ENCODE data around the gene SLC7A10.

The SLC7A10 gene

DNA sequence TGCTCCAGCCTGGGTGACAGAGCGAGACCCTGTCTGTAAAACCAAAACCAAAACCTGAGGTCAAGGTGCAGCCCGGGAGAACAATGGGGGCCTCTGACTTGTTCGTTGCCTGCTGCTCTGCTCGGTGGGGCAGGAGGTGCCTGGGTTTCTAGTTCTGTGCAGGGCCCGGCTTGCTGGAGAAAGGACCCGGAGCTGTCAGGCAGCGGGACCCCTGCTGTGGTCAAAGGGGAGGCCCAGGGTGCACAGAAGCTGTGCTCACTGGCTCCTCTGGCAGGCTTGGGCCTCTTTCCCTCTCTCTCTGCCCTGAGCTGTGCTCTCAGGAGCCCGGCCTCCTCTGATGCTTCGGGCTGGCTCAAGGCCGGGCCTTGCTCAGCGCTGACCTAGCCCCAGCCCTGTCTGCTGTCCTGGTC, 28.1 kb downstream of the SLC7A10 start:
- no peak overlapping the region for H3K4me3 ChIP-seq (ENCODE audit: low read depth, low read length)
- TF ChIP-seq, protein P1, sequence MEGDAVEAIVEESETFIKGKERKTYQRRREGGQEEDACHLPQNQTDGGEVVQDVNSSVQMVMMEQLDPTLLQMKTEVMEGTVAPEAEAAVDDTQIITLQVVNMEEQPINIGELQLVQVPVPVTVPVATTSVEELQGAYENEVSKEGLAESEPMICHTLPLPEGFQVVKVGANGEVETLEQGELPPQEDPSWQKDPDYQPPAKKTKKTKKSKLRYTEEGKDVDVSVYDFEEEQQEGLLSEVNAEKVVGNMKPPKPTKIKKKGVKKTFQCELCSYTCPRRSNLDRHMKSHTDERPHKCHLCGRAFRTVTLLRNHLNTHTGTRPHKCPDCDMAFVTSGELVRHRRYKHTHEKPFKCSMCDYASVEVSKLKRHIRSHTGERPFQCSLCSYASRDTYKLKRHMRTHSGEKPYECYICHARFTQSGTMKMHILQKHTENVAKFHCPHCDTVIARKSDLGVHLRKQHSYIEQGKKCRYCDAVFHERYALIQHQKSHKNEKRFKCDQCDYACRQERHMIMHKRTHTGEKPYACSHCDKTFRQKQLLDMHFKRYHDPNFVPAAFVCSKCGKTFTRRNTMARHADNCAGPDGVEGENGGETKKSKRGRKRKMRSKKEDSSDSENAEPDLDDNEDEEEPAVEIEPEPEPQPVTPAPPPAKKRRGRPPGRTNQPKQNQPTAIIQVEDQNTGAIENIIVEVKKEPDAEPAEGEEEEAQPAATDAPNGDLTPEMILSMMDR (IDR thresholded peaks at IDR 0.05; ENCODE audit: low read depth, low read length, missing control alignments): no peak
- no peak for DNase-seq (ENCODE audit: low read depth)

DNA sequence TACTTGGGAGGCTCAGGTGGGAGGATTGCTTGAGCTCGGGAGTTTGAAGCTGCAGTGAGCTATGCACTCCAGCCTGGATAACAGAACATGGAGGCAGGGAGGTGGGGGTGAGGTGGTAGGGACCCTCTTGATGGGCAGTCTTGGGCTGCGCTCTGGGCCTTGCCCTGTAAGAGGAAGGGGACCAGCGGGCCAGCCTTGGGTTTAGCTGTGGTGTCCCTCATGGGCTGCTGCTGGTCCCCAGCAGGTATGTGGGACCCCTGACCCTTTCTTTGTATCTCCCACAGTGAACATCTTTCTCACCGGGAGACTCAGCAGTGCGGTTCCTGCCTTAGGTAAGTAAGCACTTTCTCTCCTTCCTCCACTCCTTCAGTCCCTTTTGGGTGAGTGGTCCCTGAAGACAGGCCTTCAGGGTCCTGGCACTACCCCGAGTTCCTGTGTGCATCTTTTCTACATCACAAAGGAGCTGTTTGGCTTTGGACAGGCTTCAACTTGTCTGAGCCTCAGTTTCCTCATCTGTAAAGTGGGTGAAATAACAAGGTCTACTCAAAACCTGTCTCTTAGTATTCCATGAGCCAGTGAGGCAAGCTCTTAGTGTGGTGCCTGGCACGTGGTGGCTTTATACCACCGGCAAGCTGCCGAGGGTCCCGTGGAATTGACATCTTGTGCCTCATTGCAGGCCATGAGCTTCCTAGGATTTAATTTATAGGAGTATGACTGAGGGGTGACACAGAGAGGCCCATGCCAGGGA, 29.0 kb downstream of the SLC7A10 start:
- TF ChIP-seq, protein P1 (IDR thresholded peaks at IDR 0.05; ENCODE audit: low read depth, low read length, missing control alignments): no peak
- DNase-seq (ENCODE audit: low read depth): no peak
- H3K4me3 ChIP-seq (ENCODE audit: low read depth, low read length): no peak overlapping the region

DNA sequence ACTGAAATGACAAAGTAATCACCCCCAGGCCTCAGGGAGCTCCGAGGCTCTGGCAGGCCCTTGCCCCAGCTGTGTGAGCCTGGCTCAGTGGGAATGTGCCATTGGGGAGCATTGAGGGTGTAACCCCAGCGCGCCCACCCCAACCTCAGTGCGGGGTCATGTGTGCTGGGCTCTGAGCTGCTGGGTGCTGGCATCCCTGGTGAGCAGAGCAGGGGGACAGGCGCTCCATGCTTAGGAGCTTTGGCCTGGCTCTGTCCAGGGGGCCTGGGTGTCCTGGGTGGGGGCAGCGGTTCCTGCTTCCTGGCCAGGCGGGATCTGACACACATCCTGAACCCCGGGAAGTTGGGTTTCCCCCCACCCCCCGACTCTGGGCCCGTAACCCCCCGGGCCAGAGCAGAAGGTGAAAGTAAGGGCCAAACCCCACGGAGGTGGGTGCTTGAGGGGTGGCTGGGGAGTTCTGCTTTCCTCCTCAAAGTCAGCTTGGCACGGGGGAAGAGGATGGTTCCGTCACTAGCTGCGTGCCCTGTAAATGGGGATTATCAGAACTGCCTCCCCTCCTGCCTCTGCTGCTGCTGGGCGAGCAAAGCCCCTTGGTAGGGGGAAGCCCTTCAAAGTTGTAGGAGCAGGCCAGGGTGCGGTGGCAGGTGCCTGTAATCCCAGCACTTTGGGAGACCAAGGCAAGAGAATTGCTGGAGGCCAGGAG, 29.9 kb downstream of the SLC7A10 start:
- H3K4me3 ChIP-seq (ENCODE audit: low read depth, low read length): no peak overlapping the region
- DNase-seq (ENCODE audit: low read depth): no peak
- TF ChIP-seq, protein P1 (IDR thresholded peaks at IDR 0.05; ENCODE audit: low read depth, low read length, missing control alignments): no peak

DNA sequence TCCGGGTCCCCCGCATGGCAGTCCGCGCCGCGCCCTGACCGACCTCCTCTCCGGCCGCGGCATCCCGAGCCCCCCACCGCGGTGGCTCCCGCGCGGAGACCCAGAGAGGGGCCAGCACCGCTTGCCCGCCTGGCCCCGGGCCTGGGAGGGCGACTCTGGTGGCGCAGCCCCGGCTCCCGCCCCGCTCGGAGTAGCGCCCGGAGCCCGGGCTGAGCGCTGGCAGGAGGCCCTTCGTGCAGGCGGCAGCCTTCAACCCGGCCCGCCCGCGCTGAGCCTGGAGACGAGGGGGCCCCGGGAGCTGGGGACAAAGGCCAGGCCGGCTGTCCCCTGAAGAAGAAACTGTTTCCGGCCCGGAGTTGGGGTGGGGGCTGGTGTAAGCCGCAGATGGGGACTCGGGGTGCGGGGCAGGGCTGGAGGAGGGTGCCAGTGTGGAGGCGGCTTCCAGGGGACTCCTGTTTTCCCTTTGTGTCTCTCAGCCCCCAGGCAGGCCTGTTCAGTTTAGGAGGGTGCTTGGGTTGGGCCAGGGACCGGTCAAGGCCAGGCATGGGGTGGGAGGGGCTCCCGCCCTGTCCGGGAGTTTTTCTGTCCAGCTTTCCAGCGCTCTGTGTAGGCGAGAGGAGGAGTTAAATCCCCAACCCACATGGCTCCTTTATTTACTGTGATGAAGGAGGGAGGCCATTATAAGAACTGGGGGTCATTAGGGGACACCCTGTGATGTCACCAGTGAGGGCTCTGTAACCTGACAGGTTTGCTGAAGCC, 30.6 kb downstream of the SLC7A10 start:
- TF ChIP-seq, protein P1 (IDR thresholded peaks at IDR 0.05; ENCODE audit: low read depth, low read length, missing control alignments): no peak
- H3K4me3 ChIP-seq (ENCODE audit: low read depth, low read length): no peak overlapping the region; the same call in 1 of the 2 replicates
- no peak for DNase-seq (ENCODE audit: low read depth)

DNA sequence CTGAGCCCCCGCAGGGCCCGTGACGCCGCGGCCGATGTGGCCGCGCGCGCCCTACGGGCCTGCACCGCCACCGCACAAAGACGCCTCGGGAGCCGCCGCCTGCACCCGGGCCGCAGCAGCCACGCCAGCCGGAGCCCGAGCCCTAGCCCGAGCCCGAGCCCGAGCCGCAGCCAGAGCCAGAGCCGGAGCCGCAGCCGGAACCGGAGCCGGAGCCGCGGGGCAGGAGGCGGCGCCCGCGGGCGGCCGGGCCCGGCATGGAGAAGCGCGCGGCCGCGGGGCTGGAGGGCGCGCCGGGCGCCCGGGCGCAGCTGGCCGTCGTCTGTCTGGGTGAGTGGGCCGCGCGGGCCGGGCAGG, 31.1 kb downstream of the SLC7A10 start:
- no peak overlapping the region for H3K4me3 ChIP-seq (ENCODE audit: low read depth, low read length)
- TF ChIP-seq, protein P1 (IDR thresholded peaks at IDR 0.05; ENCODE audit: low read depth, low read length, missing control alignments): no peak
- DNase-seq (ENCODE audit: low read depth): no peak

DNA sequence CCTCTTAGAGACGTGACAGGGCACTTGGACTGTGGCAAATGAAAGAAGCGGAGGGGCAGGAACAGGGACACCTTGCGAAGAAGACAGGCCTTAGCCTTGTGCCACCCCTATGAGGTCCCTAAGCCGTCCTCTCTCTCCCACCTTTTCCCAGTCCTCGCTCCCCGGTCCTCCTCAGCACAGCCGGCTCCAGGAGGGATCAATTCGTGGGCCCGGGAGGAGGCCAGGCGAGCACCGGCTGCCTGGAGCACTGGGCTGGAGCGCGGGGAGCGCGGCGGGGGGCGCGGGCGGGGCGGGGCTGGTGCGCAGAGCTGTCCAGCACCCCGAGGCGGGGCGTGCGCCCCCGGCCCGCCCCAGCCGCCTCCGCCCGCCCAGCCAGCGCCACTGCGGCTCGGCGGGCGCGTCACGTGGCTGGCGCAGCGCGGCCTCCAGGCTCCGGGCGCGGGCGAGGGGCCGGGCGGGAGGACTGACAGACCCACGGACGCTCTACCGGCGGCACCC, 31.7 kb downstream of the SLC7A10 start, which contains the start of gene LRP3:
TSS of gene LRP3 (plus strand) at position 466 of the 498 bp plus-strand sequence. CDS start 456 bp downstream, outside the sequence.
- no peak within 1 kb of the TSS; the same call in 1 of the 2 replicates for H3K4me3 ChIP-seq (ENCODE audit: low read depth, low read length)
- DNase-seq (ENCODE audit: low read depth): no peak
- TF ChIP-seq, protein P1 (IDR thresholded peaks at IDR 0.05; ENCODE audit: low read depth, low read length, missing control alignments): no peak
